H1 (cell line): ENCODE results near the gene ITPKB. TPM values are rescaled to one million over a fixed set of nuclear protein-coding genes. Genes with fewer than 3 reads are reported as not detected.

Source experiments
- CTCF ChIA-PET: fragments of 300-600 bp; sonication (Branson Sonifier 250); formaldehyde crosslinking; loops from one replicate; lab custom pipeline; 2021; ENCODE audit not compliant: partially characterized antibody; lab: Charles Lee
- POLR2A ChIA-PET: fragments of 300-600 bp; sonication (Branson Sonifier 250); formaldehyde crosslinking; loops from one replicate; lab custom pipeline; 2021; ENCODE audit warnings: inconsistent platforms; ENCODE audit not compliant: partially characterized antibody; lab: Charles Lee
- DNase-seq, 2 experiments: peaks; one replicate each; pipeline versions ENCODE4 v3.0.0 to v3.0.0-alpha.2; 2010 to 2022; ENCODE audit warnings: low spot score in 2 of 2, low read depth in 1 of 2, mixed read lengths in 1 of 2
- FAIRE-seq: peaks from 2 replicates; lab custom pipeline; 2011; peaks lifted over from hg19 to GRCh38; lab: Jason Lieb, UNC
- H2AFZ ChIP-seq: 2 replicates; pipeline ENCODE4 v1.8.1; 2012; ENCODE audit warnings: low read length, inconsistent platforms
- H2AK5ac ChIP-seq: 2 replicates; pipeline ENCODE4 v1.6.1; 2013; ENCODE audit warnings: low read depth, low read length
- H2BK120ac ChIP-seq: replicated peaks from 2 replicates; pipeline ENCODE3; 2013; ENCODE audit warnings: low read depth, low read length, inconsistent platforms
- H2BK12ac ChIP-seq: 2 replicates; pipeline ENCODE4 v1.6.1; 2013; ENCODE audit warnings: low read depth, low read length
- H2BK15ac ChIP-seq: 2 replicates; pipeline ENCODE4 v1.6.1; 2013; ENCODE audit warnings: low read length
- H2BK20ac ChIP-seq: 2 replicates; pipeline ENCODE4 v1.6.1; 2013; ENCODE audit warnings: low read length
- H2BK5ac ChIP-seq: 2 replicates; pipeline ENCODE4 v1.6.1; 2013; ENCODE audit warnings: low read depth, low read length
- H3K14ac ChIP-seq: 2 replicates; pipeline ENCODE4 v1.6.1; 2013; ENCODE audit warnings: inconsistent platforms; ENCODE audit not compliant: insufficient read length
- H3K18ac ChIP-seq: 2 replicates; pipeline ENCODE4 v1.6.1; 2013; ENCODE audit warnings: low read length; ENCODE audit errors: extremely low read depth
- H3K23ac ChIP-seq: 2 replicates; pipeline ENCODE4 v1.6.1; 2013; ENCODE audit warnings: inconsistent platforms; ENCODE audit not compliant: insufficient read length
- H3K23me2 ChIP-seq: 2 replicates; pipeline ENCODE4 v1.6.1; 2013; ENCODE audit warnings: low read depth, low read length
- H3K27ac ChIP-seq: 2 replicates; pipeline ENCODE4 v1.6.1; 2011; ENCODE audit warnings: low read depth, low read length, inconsistent platforms
- H3K27me3 ChIP-seq, 4 experiments: replicated peaks in 1 of 4; 1 replicate in 1 of 4; 2 replicates in 3 of 4; pipeline versions ENCODE4 v1.6.1 to v1.8.1; 2011 to 2013; ENCODE audit warnings: low read length in 3 of 4, mild to moderate bottlenecking in 3 of 4, inconsistent platforms in 2 of 4, mixed read lengths in 2 of 4, moderate library complexity in 1 of 4; ENCODE audit not compliant: control insufficient read depth in 3 of 4, insufficient read depth in 3 of 4; ENCODE audit errors: extremely low read depth in 1 of 4
- H3K36me3 ChIP-seq, 4 experiments: 2 replicates each; pipeline versions ENCODE4 v1.6.1 to v1.8.1; 2011 to 2013; ENCODE audit warnings: mild to moderate bottlenecking in 4 of 4, low read length in 3 of 4, moderate library complexity in 2 of 4, control low read depth in 1 of 4, inconsistent platforms in 1 of 4; ENCODE audit not compliant: insufficient read depth in 4 of 4, control insufficient read depth in 2 of 4
- H3K4ac ChIP-seq: replicated peaks from 2 replicates; pipeline ENCODE3; 2013; ENCODE audit warnings: low read length, low read depth, mixed read lengths, inconsistent platforms; ENCODE audit not compliant: insufficient read length
- H3K4me1 ChIP-seq, 4 experiments: replicated peaks in 1 of 4; 1 replicate in 1 of 4; 2 replicates in 3 of 4; pipeline versions ENCODE4 v1.6.1 to v1.8.1; 2011 to 2013; ENCODE audit warnings: low read length in 3 of 4, inconsistent platforms in 2 of 4, mixed read lengths in 1 of 4; ENCODE audit not compliant: insufficient read depth in 4 of 4, control insufficient read depth in 3 of 4
- H3K4me2 ChIP-seq, 2 experiments: 2 replicates each; pipeline versions ENCODE4 v1.6.1 to v1.8.1; 2011 to 2013; ENCODE audit warnings: low read depth in 2 of 2, low read length in 2 of 2, control low read depth in 1 of 2, inconsistent platforms in 1 of 2, mild to moderate bottlenecking in 1 of 2; ENCODE audit not compliant: insufficient read depth in 1 of 2
- H3K4me3 ChIP-seq, 4 experiments: fragments of 200-600, 300-600 bp in 1 of 4; sonication (generic), shearing (Covaris generic), sonication (Bioruptor Twin) in 1 of 4; 2 replicates each; pipeline versions ENCODE4 v1.5.1 to v1.8.1; 2011 to 2016; ENCODE audit warnings: low read length in 4 of 4, low read depth in 3 of 4, control low read depth in 2 of 4, inconsistent platforms in 2 of 4, mild to moderate bottlenecking in 2 of 4, mixed read lengths in 1 of 4, moderate library complexity in 1 of 4; ENCODE audit not compliant: insufficient read depth in 2 of 4; ENCODE audit errors: extremely low read depth in 1 of 4
- H3K56ac ChIP-seq: replicated peaks from 2 replicates; pipeline ENCODE3; 2013; ENCODE audit warnings: low read depth, mild to moderate bottlenecking, mixed read lengths, low read length, inconsistent platforms; ENCODE audit not compliant: insufficient read length
- H3K79me1 ChIP-seq: 2 replicates; pipeline ENCODE4 v1.6.1; 2013; ENCODE audit warnings: low read depth, low read length, control low read depth
- H3K79me2 ChIP-seq, 2 experiments: 2 replicates each; pipeline versions ENCODE4 v1.6.1 to v1.8.1; 2012 to 2013; ENCODE audit warnings: low read length in 2 of 2, mild to moderate bottlenecking in 2 of 2, inconsistent platforms in 1 of 2; ENCODE audit not compliant: insufficient read depth in 2 of 2, control insufficient read depth in 1 of 2
- H3K9ac ChIP-seq, 4 experiments: replicated peaks in 1 of 4; 1 replicate in 1 of 4; 2 replicates in 3 of 4; pipeline versions ENCODE4 v1.6.1 to v1.8.1; 2011 to 2013; ENCODE audit warnings: low read depth in 3 of 4, low read length in 3 of 4, control low read depth in 2 of 4, mild to moderate bottlenecking in 2 of 4, moderate library complexity in 2 of 4, inconsistent platforms in 1 of 4; ENCODE audit errors: extremely low read depth in 1 of 4
- H3K9me3 ChIP-seq, 2 experiments: 2 replicates each; pipeline versions ENCODE4 v1.6.1 to v1.8.1; 2012 to 2013; ENCODE audit warnings: mild to moderate bottlenecking in 2 of 2, moderate library complexity in 2 of 2, control low read depth in 1 of 2, inconsistent platforms in 1 of 2, low read depth in 1 of 2, low read length in 1 of 2, mixed read lengths in 1 of 2; ENCODE audit not compliant: insufficient read depth in 2 of 2
- H4K20me1 ChIP-seq, 2 experiments: replicated peaks in 1 of 2; 2 replicates each; pipeline versions ENCODE3 to v1.8.1; 2011 to 2013; ENCODE audit warnings: inconsistent platforms in 2 of 2, low read length in 2 of 2, mild to moderate bottlenecking in 1 of 2; ENCODE audit not compliant: insufficient read depth in 2 of 2, control insufficient read depth in 1 of 2
- H4K5ac ChIP-seq: 2 replicates; pipeline ENCODE4 v1.6.1; 2013; ENCODE audit warnings: low read length, low read depth, mixed read lengths, inconsistent platforms; ENCODE audit not compliant: insufficient read length
- H4K8ac ChIP-seq: 2 replicates; pipeline ENCODE4 v1.8.0; 2013; ENCODE audit warnings: mild to moderate bottlenecking, moderate library complexity, low read length, inconsistent platforms; ENCODE audit not compliant: insufficient read depth; ENCODE audit errors: extremely low read depth
- H4K91ac ChIP-seq: replicated peaks from 2 replicates; pipeline ENCODE3; 2013; ENCODE audit warnings: low read length, mixed read lengths, inconsistent platforms; ENCODE audit not compliant: insufficient read length
- WGBS, 2 experiments: shearing (Covaris generic) in 1 of 2; methylation state at CpG; one replicate each; pipeline versions ENCODE4 v1.1.6 to v1.1.7; 2013 to 2015; ENCODE audit warnings: low lambda C conversion rate in 2 of 2, mixed read lengths in 2 of 2, inconsistent platforms in 1 of 2, low coverage in 1 of 2, missing lambda C conversion rate in 1 of 2; ENCODE audit not compliant: insufficient replicate concordance in 2 of 2, insufficient coverage in 1 of 2, insufficient read length in 1 of 2; ENCODE audit errors: extremely low coverage in 1 of 2, missing lambda C conversion rate in 1 of 2; 5-methylcytosine and 5-hydroxymethylcytosine counted together
- polyA plus RNA-seq, 7 experiments: library from polyadenylated mRNA; depleted of rRNA in 3 of 7; stranded (reverse) in 5 of 7; unstranded in 2 of 7; fragments of >200 nt in 5 of 7; fragments of 200-250 nt in 2 of 7; gene quantifications; 1 replicate in 5 of 7; 2 replicates in 1 of 7; 4 replicates in 1 of 7; pipeline versions ENCODE4 v1.2.1 to v1.2.3, GENCODE V29; 2011 to 2013; ENCODE audit warnings: missing spikeins in 2 of 7, mixed read lengths in 2 of 7
- total RNA-seq: library from RNA; stranded (reverse); fragmentation: NEBNext Ultra II Directional; extraction: Animal tissue kit (Norgen Biotek cat#: 25700); gene quantifications from 2 replicates; pipeline ENCODE4 v1.2.1, GENCODE V29; 2021

The ITPKB gene
- total and polyA plus RNA-seq, 2 of the 8 experiments (the other 6 are each of a cell fraction or from before 2014, with no cell fraction given): 1.7 to 4.8 TPM

- H4K91ac ChIP-seq: no peak overlapping the region
- no peaks in the 10 kb centered on the region for H3K79me2 ChIP-seq
- no peaks in the 10 kb centered on the region for H4K20me1 ChIP-seq
- H3K27ac ChIP-seq: no peak overlapping the region
- H3K27me3 ChIP-seq: no peaks in the 10 kb centered on the region
- no peak overlapping the region for H3K9ac ChIP-seq
- no peak overlapping the region for H4K5ac ChIP-seq
- no peaks in the 10 kb centered on the region for H3K9me3 ChIP-seq
- H2AFZ ChIP-seq: no peak overlapping the region
- H2BK12ac ChIP-seq: no peak overlapping the region
- H3K23ac ChIP-seq: no peak overlapping the region
- DNase-seq: no peak
- POLR2A ChIA-PET: interaction anchor here (1.8 kb wide), 1 partner anchor 17 kb away, joined by 3 read pairs; no protein-coding TSS in a partner anchor
- FAIRE-seq: no peak
- no peak overlapping the region for H2AK5ac ChIP-seq
- H3K79me1 ChIP-seq: no peaks in the 10 kb centered on the region
- peak overlapping the region; percentile 35; the same call in 1 of the 2 replicates for H4K8ac ChIP-seq
- no peak overlapping the region for H2BK5ac ChIP-seq
- no peak overlapping the region for H2BK120ac ChIP-seq
- CTCF ChIA-PET: interaction anchor here (0.7 to 1.7 kb wide), 11 partner anchors 9 to 161 kb away, joined by 3 to 7 read pairs (median 4); no protein-coding TSS in a partner anchor
- H3K18ac ChIP-seq: no peak overlapping the region
- peaks cover 1 to 9% (median 2%) of the 10 kb centered on the region in 4 experiments; a peak in 5 of 7 replicates for H3K4me1 ChIP-seq
- H3K4me2 ChIP-seq: no peak overlapping the region
- no peak overlapping the region for H3K4ac ChIP-seq
- H3K36me3 ChIP-seq: no peaks in the 10 kb centered on the region
- H3K4me3 ChIP-seq: no peak overlapping the region
- no peak overlapping the region for H2BK15ac ChIP-seq
- H3K14ac ChIP-seq: no peak overlapping the region
- 79% methylated on average over 13 of the region's 13 CpGs; no CpG with 5 or more reads in 1 of the 2 experiments for WGBS, 2 experiments
- no peaks in the 10 kb centered on the region for H3K23me2 ChIP-seq
- H2BK20ac ChIP-seq: no peak overlapping the region
- no peak overlapping the region for H3K56ac ChIP-seq
Observed at GRCh38 chr1:226662642-226663326, 76.3 kb downstream of the ITPKB start.
